ENCODE results near the gene TOB1. TPM values are rescaled to one million over a fixed set of nuclear protein-coding genes. Genes with fewer than 3 reads are reported as not detected.

The TOB1 gene
- total and polyA plus RNA-seq, 9 of the 15 experiments (the other 6 are each of a cell fraction or from before 2014, with no cell fraction given): 4.8 to 63.7 (median 13.2) TPM

- no peak for TF ChIP-seq ZNF239 (CRISPR knock-in tag; IDR thresholded peaks at IDR 0.05)
- no peak for TF ChIP-seq ZNF212 (CRISPR knock-in tag; IDR thresholded peaks at IDR 0.05)
- no peak for TF ChIP-seq MECOM (CRISPR knock-in tag; IDR thresholded peaks at IDR 0.05)
- 0 out of 2 replicates have a peak, but pooled peaks have one; percentile 63 for TF ChIP-seq ZHX1 (conservative IDR thresholded peaks at IDR 0.05; ENCODE audit: low read length)
- TF ChIP-seq GTF3C2 (IDR thresholded peaks at IDR 0.05; ENCODE audit: borderline replicate concordance, extremely low read depth, insufficient read length): no peak
- TF ChIP-seq RERE (CRISPR knock-in tag; IDR thresholded peaks at IDR 0.05; ENCODE audit: borderline replicate concordance): no peak
- no peak for TF ChIP-seq ZNF274 (IDR thresholded peaks at IDR 0.05; ENCODE audit: borderline replicate concordance, low read depth, low read length)
- TF ChIP-seq, protein P1, sequence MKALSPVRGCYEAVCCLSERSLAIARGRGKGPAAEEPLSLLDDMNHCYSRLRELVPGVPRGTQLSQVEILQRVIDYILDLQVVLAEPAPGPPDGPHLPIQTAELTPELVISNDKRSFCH (CRISPR knock-in tag; IDR thresholded peaks at IDR 0.05): no peak
- TF ChIP-seq, protein P1 (tag; IDR thresholded peaks at IDR 0.05): no peak
- TF ChIP-seq THRB (CRISPR knock-in tag; conservative IDR thresholded peaks at IDR 0.05): no peak
- no peak for TF ChIP-seq TAF15 (IDR thresholded peaks at IDR 0.05; ENCODE audit: low read depth, low read length)
- TF ChIP-seq CBX3 (IDR thresholded peaks at IDR 0.05; ENCODE audit: borderline replicate concordance in 1 of 2, low read length in 2 of 2): no peak; a peak in 1 of 3 replicates
- no peak for TF ChIP-seq PRMT5 (CRISPR knock-in tag; IDR thresholded peaks at IDR 0.05)
These were observed 1.4 kb upstream of the TOB1 start (continued) for GRCh38 chr17:50867363-50868139.

Data from K562 (cell line).